ENCODE results near the gene MSI2.

Gene MSI2

DNA sequence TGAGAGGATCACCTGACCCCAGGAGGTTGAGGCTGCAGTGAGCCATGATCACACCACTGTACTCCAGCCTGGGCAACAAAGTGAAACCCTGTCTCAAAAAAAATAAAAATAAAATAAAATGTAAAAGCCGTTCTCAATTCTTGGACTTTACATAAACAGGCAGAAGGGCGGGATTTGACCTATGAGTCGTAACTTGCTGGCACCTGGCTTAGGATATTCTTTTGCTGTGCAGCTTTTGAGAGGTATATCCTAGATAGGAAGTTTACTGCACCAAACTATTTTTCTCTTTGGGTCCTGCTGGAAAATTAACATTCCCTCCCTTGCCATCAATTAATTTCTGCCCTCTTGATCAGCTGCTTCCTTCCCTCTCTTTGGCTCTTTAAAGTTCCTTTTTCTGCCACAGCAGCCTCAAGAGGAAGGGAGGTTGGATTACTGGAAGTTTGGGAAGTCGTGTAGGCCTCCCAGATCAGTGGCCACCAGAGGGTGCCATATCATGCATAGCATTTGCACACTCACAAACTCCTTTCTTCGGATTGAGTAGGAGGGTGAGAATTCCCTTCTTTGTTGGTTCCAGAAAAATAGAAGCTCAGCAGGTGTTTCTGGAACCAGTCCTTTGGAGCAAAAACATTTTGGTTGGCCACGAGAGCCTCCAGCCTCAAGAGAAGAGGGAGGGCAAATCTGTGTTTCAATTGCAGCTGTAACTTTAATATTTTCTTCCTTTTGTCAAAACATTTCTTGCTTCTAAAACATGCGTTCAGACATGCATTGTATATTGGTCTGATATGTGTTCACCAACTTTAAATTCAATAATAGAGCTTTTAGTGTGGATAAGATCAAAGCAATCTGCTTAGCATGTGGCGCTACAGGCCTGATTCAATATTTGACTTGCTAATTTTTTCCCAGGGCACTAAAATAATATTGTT is 341.5 kb downstream of the MSI2 start:
- FAIRE-seq = no peak
- TF ChIP-seq TAF1 (IDR thresholded peaks at IDR 0.05; ENCODE audit: borderline replicate concordance, low read depth, low read length) (no peak), POLR2AphosphoS5 (IDR thresholded peaks at IDR 0.05; ENCODE audit: low read depth, low read length) (no peak), POLR2A (IDR thresholded peaks at IDR 0.05; ENCODE audit: low read depth, low read length) (no peak)
- no peak for DNase-seq (ENCODE audit: insufficient read length)

GRCh38 chr17:57599271-57600045 is 343.1 kb downstream of the MSI2 start:
- no peak for TF ChIP-seq POLR2A (IDR thresholded peaks at IDR 0.05; ENCODE audit: low read depth, low read length)
- no peak for TF ChIP-seq TAF1 (IDR thresholded peaks at IDR 0.05; ENCODE audit: borderline replicate concordance, low read depth, low read length)
- TF ChIP-seq POLR2AphosphoS5 (IDR thresholded peaks at IDR 0.05; ENCODE audit: low read depth, low read length) = no peak
- DNase-seq (ENCODE audit: insufficient read length) (no peak), FAIRE-seq (no peak)

- TF ChIP-seq POLR2AphosphoS5 (IDR thresholded peaks at IDR 0.05; ENCODE audit: low read depth, low read length) (no peak), POLR2A (IDR thresholded peaks at IDR 0.05; ENCODE audit: low read depth, low read length) (no peak), TAF1 (IDR thresholded peaks at IDR 0.05; ENCODE audit: borderline replicate concordance, low read depth, low read length) (no peak)
- DNase-seq (ENCODE audit: insufficient read length) (no peak), FAIRE-seq (no peak)
Measured at GRCh38 chr17:57600074-57600473, 343.8 kb downstream of the MSI2 start.

- FAIRE-seq = no peak
- TF ChIP-seq POLR2A (IDR thresholded peaks at IDR 0.05; ENCODE audit: low read depth, low read length) (no peak), POLR2AphosphoS5 (IDR thresholded peaks at IDR 0.05; ENCODE audit: low read depth, low read length) (no peak), TAF1 (IDR thresholded peaks at IDR 0.05; ENCODE audit: borderline replicate concordance, low read depth, low read length) (no peak)
- no peak for DNase-seq (ENCODE audit: insufficient read length)
Measured at GRCh38 chr17:57601143-57601735, 344.9 kb downstream of the MSI2 start.

DNA sequence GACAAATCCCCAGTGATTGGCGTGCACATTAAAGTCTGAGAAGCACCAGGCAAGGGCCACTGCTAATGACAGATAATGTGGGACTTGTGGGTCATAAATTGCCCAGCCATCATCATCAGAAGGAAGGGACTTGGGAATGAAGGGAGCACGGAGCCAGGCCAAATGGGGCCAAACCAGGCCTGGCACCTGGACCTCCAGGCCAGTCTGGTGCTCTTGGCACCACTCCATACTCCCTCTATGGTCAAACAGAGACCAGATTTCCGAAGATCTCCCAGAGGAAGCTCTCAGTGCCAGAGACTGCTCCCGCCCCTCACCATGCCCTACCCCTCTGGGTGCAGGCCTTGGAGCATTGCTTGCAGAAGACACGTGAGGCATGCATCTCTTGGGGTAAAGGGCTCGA is 346.6 kb downstream of the MSI2 start:
- no peak for DNase-seq (ENCODE audit: insufficient read length)
- no peak for FAIRE-seq
- TF ChIP-seq POLR2AphosphoS5 (IDR thresholded peaks at IDR 0.05; ENCODE audit: low read depth, low read length) (no peak), TAF1 (IDR thresholded peaks at IDR 0.05; ENCODE audit: borderline replicate concordance, low read depth, low read length) (no peak), POLR2A (IDR thresholded peaks at IDR 0.05; ENCODE audit: low read depth, low read length) (no peak)

DNA sequence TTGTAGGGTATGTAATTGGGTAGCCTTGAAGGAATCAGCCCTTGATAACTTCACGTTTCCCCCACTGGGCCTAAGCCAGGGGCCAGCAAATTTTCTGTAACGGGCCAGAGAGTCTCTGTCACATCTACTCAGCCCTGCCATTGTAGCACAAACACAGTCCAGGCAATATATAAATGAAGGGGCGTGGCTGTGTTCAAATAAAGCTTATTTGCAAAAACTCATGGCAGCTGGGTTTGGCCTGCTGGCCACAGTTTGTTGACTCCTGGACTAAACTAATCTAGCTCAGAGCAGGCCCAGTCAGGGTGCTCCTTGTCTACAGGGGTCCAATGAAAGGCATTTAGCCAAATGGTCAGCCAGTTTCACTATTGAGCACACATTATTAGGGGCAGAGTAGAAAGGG is 347.2 kb downstream of the MSI2 start:
- TF ChIP-seq POLR2A (IDR thresholded peaks at IDR 0.05; ENCODE audit: low read depth, low read length) (no peak), TAF1 (IDR thresholded peaks at IDR 0.05; ENCODE audit: borderline replicate concordance, low read depth, low read length) (no peak), POLR2AphosphoS5 (IDR thresholded peaks at IDR 0.05; ENCODE audit: low read depth, low read length) (no peak)
- no peak for FAIRE-seq

DNA sequence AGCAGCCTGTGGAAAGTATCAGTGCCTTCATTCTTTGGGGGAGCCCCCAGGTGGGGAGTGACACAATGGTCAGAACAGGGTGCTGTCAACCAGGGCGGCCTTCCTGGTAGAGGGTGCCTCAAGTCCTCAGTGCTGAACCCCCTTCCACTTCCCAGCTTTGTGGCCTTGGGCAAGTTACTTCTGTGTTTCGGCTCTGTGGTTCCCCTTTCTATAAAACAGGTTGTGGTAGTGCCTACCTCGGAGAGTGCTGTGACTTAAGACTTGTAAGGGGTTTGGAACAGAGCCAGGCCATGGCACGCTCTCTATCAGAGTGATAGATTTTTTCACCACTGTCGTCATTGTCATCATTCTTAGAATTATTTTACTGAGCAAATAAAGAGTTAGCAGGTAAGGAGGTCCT is 347.7 kb downstream of the MSI2 start:
- DNase-seq (ENCODE audit: insufficient read length) (no peak), FAIRE-seq (peak; percentile 24)
- TF ChIP-seq TAF1 (IDR thresholded peaks at IDR 0.05; ENCODE audit: borderline replicate concordance, low read depth, low read length) (no peak), POLR2A (IDR thresholded peaks at IDR 0.05; ENCODE audit: low read depth, low read length) (no peak), POLR2AphosphoS5 (IDR thresholded peaks at IDR 0.05; ENCODE audit: low read depth, low read length) (no peak)

More for the DNA sequence above, 347.2 kb downstream of the MSI2 start:
- no peak for DNase-seq (ENCODE audit: insufficient read length)

DNA sequence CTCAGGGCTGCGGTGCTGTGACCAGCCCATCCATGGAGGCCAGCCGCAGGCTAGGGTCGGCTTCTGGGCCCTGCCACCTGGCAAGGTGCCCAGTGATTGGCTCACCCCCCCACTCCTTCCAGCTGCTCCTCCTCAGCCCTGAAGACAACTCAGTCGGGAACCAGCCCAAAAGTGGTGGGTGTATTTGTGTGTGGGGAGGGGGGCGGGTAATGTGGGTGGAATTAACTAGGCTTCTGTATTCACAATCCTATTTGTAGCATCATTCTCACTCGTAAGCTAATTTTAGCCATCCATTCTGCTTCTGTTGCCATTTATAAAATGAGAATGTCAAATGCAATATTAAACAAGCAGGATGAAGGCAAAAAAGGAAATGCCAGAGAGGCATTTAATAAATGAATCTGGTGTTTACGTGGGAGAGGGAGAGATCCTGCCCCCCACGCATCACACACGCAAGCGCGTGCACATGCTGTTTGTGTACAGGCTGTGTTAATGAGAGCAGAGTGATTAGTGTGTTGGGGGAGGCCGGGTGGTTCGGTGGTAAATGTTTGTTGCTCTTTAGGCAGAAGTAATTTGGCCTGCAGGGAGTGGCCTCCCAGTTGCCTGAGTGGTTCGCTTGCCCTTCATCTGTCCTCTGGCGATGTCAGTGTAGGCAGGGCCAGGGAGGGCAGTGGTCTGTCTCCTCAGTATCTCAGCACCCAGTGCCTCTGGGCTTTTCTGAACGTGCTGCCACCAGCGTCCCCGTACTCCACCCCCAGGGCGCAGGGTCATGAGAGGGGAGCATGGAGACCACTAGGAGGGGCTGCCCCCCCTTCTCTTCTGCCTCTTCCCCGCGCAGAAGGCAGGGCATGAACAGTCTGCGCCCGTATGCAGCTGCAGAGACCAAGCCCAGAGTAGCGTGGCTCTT is 348.7 kb downstream of the MSI2 start:
- DNase-seq (ENCODE audit: insufficient read length) = peak; percentile 50
- FAIRE-seq = peak; percentile 14
- TF ChIP-seq TAF1 (IDR thresholded peaks at IDR 0.05; ENCODE audit: borderline replicate concordance, low read depth, low read length) (no peak), POLR2AphosphoS5 (IDR thresholded peaks at IDR 0.05; ENCODE audit: low read depth, low read length) (no peak), POLR2A (IDR thresholded peaks at IDR 0.05; ENCODE audit: low read depth, low read length) (no peak)

GRCh38 chr17:57605675-57606105 is 349.4 kb downstream of the MSI2 start:
- TF ChIP-seq POLR2AphosphoS5 (IDR thresholded peaks at IDR 0.05; ENCODE audit: low read depth, low read length) = no peak
- no peak for TF ChIP-seq POLR2A (IDR thresholded peaks at IDR 0.05; ENCODE audit: low read depth, low read length)
- TF ChIP-seq TAF1 (IDR thresholded peaks at IDR 0.05; ENCODE audit: borderline replicate concordance, low read depth, low read length) = no peak
- no peak for DNase-seq (ENCODE audit: insufficient read length)

DNA sequence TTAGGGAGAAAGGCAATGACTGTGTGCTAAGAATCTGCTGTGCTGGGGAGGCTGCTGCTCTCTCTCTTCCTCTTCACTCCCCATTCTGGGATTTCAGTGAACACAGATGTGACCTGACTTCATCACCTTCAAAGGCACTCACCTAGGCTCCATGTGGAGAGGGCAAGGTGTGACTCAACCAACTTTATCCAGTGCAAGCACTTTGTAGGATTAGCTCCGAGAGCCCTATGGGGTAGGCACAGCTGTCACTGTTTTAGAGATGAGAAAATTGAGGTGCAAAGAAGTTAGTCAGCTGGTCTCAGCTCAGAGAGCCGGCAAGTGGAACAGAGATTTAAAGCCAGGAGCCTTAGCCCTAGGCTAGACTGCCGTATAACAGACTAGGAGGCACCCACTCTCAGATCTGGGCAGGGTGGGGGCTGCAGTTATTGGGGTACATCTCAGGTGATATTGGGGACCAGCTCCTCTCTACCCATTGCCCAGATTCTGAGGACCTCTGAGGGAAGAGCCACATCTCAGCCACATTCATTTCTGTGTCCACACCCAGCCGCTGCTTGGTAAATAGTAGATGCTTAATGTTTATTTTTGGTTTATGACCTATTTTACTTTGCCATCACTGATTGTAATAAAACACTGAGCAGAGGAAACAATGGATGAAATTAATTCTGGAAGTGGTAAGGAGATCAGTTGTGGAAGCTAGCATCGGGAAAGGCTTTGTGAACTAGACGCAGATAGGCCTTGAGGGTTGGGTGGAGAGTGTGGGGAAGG is 350.0 kb downstream of the MSI2 start:
- peak; percentile 50 for FAIRE-seq
- TF ChIP-seq POLR2AphosphoS5 (IDR thresholded peaks at IDR 0.05; ENCODE audit: low read depth, low read length) (no peak), POLR2A (IDR thresholded peaks at IDR 0.05; ENCODE audit: low read depth, low read length) (no peak)
- no peak for DNase-seq (ENCODE audit: insufficient read length)

More at GRCh38 chr17:57605675-57606105, 349.4 kb downstream of the MSI2 start:
- peak; percentile 81 for FAIRE-seq
